ENCODE measurements around the gene OR10G8.
"Not testable (repeated sequence)": the region's sequence is repeated elsewhere in the genome, so short reads cannot be mapped to it uniquely, and the experiment has no call there.

Gene OR10G8

GRCh38 chr11:124026498-124026897 lies at the start of gene OR10G8:
Gene OR10G8, plus strand, starts transcription at chr11:124026798. Its CDS starts 2,825 bp downstream, at chr11:124029623.
- Histone ChIP-seq H4K20me1 (no peaks in the 10 kb centered on the region), H3K4me2 (no peak within 1 kb of the TSS), H3K36me3 (no peaks in the 10 kb centered on the region), H3K9ac (no peak within 1 kb of the TSS), H3K27ac (no peak within 1 kb of the TSS), H3K9me3 (no peaks in the 10 kb centered on the region), H3K4me1 (no peaks in the 10 kb centered on the region), H3K27me3 (no peaks in the 10 kb centered on the region), H3K4me3 (no peak within 1 kb of the TSS)
- no peak for TF ChIP-seq Cebpa-rat (IDR thresholded peaks at IDR 0.05)

- no peaks in the 10 kb centered on the region for H3K36me3 ChIP-seq
- no peaks in the 10 kb centered on the region for H3K4me1 ChIP-seq
- H3K4me3 ChIP-seq: no peak within 1 kb of the TSS
- no peaks in the 10 kb centered on the region for H3K27me3 ChIP-seq
- no peak within 1 kb of the TSS for H3K9ac ChIP-seq
- H3K4me2 ChIP-seq: no peak within 1 kb of the TSS
- TF ChIP-seq Cebpa-rat (IDR thresholded peaks at IDR 0.05): no peak
- H3K9me3 ChIP-seq: peaks cover 7% of the 10 kb centered on the region; the same call in 1 of the 2 replicates
- no peaks in the 10 kb centered on the region for H4K20me1 ChIP-seq
- H3K27ac ChIP-seq: no peak within 1 kb of the TSS
Observed at GRCh38 chr11:123977731-123978347, 48.8 kb upstream of the OR10G8 start, which contains the start of gene OR10S1. Gene OR10S1, minus strand, starts transcription at chr11:123977781. Its CDS starts 117 bp downstream, at chr11:123977664.

GRCh38 chr11:123979311-123979710 lies 47.3 kb upstream of the OR10G8 start:
- no peak overlapping the region for H3K4me2 ChIP-seq
- no peak for TF ChIP-seq Cebpa-rat (IDR thresholded peaks at IDR 0.05)
- no peaks in the 10 kb centered on the region for H3K4me1 ChIP-seq
- H4K20me1 ChIP-seq: no peaks in the 10 kb centered on the region
- no peak overlapping the region for H3K4me3 ChIP-seq
- peaks cover 7% of the 10 kb centered on the region; the same call in 1 of the 2 replicates for H3K9me3 ChIP-seq
- no peaks in the 10 kb centered on the region for H3K36me3 ChIP-seq
- H3K9ac ChIP-seq: no peak overlapping the region
- no peaks in the 10 kb centered on the region for H3K27me3 ChIP-seq
- H3K27ac ChIP-seq: no peak overlapping the region

GRCh38 chr11:123995119-123995518 lies 31.5 kb upstream of the OR10G8 start, which contains the start of gene OR10G6:
Gene OR10G6, minus strand, starts transcription at chr11:123995161. Its CDS starts 0 bp downstream, at chr11:123995161.
- Histone ChIP-seq H3K27ac (no peak within 1 kb of the TSS), H3K27me3 (no peaks in the 10 kb centered on the region), H3K9ac (no peak within 1 kb of the TSS), H3K4me3 (no peak within 1 kb of the TSS), H3K4me1 (peaks cover 7% of the 10 kb centered on the region), H3K36me3 (no peaks in the 10 kb centered on the region), H3K4me2 (no peak within 1 kb of the TSS), H4K20me1 (no peaks in the 10 kb centered on the region), H3K9me3 (no peaks in the 10 kb centered on the region)
- TF ChIP-seq Cebpa-rat (IDR thresholded peaks at IDR 0.05): no peak

GRCh38 chr11:124012697-124013096 lies 13.9 kb upstream of the OR10G8 start, which contains the start of gene OR10G4:
Gene OR10G4, plus strand, starts transcription at chr11:124012997. Its CDS starts 2,578 bp downstream, at chr11:124015575.
- Histone ChIP-seq H3K27me3 (no peaks in the 10 kb centered on the region), H3K27ac (no peak within 1 kb of the TSS), H3K9ac (no peak within 1 kb of the TSS), H3K36me3 (no peaks in the 10 kb centered on the region), H3K9me3 (no peaks in the 10 kb centered on the region), H3K4me2 (no peak within 1 kb of the TSS), H3K4me3 (no peak within 1 kb of the TSS), H3K4me1 (no peaks in the 10 kb centered on the region), H4K20me1 (no peaks in the 10 kb centered on the region)
- TF ChIP-seq Cebpa-rat (IDR thresholded peaks at IDR 0.05): no peak

GRCh38 chr11:124015837-124016236 lies 10.8 kb upstream of the OR10G8 start:
- not testable (repeated sequence) for H3K36me3 ChIP-seq, H3K9ac ChIP-seq, H3K27ac ChIP-seq, H3K27me3 ChIP-seq, H3K4me3 ChIP-seq, H4K20me1 ChIP-seq, H3K4me2 ChIP-seq, H3K4me1 ChIP-seq, H3K9me3 ChIP-seq

- no peaks in the 10 kb centered on the region for H3K4me1 ChIP-seq
- H3K27ac ChIP-seq: no peak overlapping the region
- H3K9ac ChIP-seq: no peak overlapping the region
- no peaks in the 10 kb centered on the region for H4K20me1 ChIP-seq
- no peak overlapping the region for H3K4me2 ChIP-seq
- H3K27me3 ChIP-seq: no peaks in the 10 kb centered on the region
- no peaks in the 10 kb centered on the region for H3K36me3 ChIP-seq
- H3K4me3 ChIP-seq: no peak overlapping the region
- H3K9me3 ChIP-seq: no peaks in the 10 kb centered on the region
- no peak for TF ChIP-seq Cebpa-rat (IDR thresholded peaks at IDR 0.05)
Observed at GRCh38 chr11:124036666-124037065, 10.1 kb downstream of the OR10G8 start.

- H3K27me3 ChIP-seq: no peaks in the 10 kb centered on the region
- H4K20me1 ChIP-seq: no peaks in the 10 kb centered on the region
- H3K4me2 ChIP-seq: no peak overlapping the region
Observed at GRCh38 chr11:124039557-124039956, 13.0 kb downstream of the OR10G8 start.

GRCh38 chr11:124041254-124041653 lies 14.7 kb downstream of the OR10G8 start, which contains the start of gene OR10G7:
Gene OR10G7, minus strand, starts transcription at chr11:124041325. Its CDS starts 2,324 bp downstream, at chr11:124039001.
- Histone ChIP-seq H3K36me3 (no peaks in the 10 kb centered on the region), H3K4me1 (no peaks in the 10 kb centered on the region), H4K20me1 (no peaks in the 10 kb centered on the region), H3K9me3 (no peaks in the 10 kb centered on the region), H3K4me2 (no peak within 1 kb of the TSS), H3K27me3 (no peaks in the 10 kb centered on the region), H3K9ac (no peak within 1 kb of the TSS), H3K4me3 (no peak within 1 kb of the TSS), H3K27ac (no peak within 1 kb of the TSS)
- no peak for TF ChIP-seq Cebpa-rat (IDR thresholded peaks at IDR 0.05)

More at GRCh38 chr11:124039557-124039956, 13.0 kb downstream of the OR10G8 start:
- Histone ChIP-seq H3K4me3 (no peak overlapping the region), H3K36me3 (no peaks in the 10 kb centered on the region), H3K27ac (no peak overlapping the region), H3K9ac (no peak overlapping the region), H3K4me1 (no peaks in the 10 kb centered on the region), H3K9me3 (no peaks in the 10 kb centered on the region)
- TF ChIP-seq Cebpa-rat (IDR thresholded peaks at IDR 0.05): no peak

- Histone ChIP-seq H3K27ac (no peak overlapping the region), H3K9ac (no peak overlapping the region), H3K27me3 (no peaks in the 10 kb centered on the region), H3K4me3 (no peak overlapping the region), H3K36me3 (no peaks in the 10 kb centered on the region), H3K9me3 (no peaks in the 10 kb centered on the region), H3K4me2 (no peak overlapping the region), H4K20me1 (no peaks in the 10 kb centered on the region), H3K4me1 (no peaks in the 10 kb centered on the region)
- no peak for TF ChIP-seq Cebpa-rat (IDR thresholded peaks at IDR 0.05)
Observed at GRCh38 chr11:124043420-124043819, 16.8 kb downstream of the OR10G8 start.

All from BLaER1 (cell line).